Stimulated activated CD8-positive, alpha-beta memory T cell treated with anti-CD3 and anti-CD28 coated beads, Interleukin-15, amount 100 ng/mL, for 1 hour (primary cell): Measurements from ENCODE around the gene PSMC6.

Experiments used
- DNase-seq: peaks from one replicate; pipeline ENCODE4 v3.0.0-alpha.2; 2020; ENCODE audit warnings: low read depth

PSMC6 gene

DNA sequence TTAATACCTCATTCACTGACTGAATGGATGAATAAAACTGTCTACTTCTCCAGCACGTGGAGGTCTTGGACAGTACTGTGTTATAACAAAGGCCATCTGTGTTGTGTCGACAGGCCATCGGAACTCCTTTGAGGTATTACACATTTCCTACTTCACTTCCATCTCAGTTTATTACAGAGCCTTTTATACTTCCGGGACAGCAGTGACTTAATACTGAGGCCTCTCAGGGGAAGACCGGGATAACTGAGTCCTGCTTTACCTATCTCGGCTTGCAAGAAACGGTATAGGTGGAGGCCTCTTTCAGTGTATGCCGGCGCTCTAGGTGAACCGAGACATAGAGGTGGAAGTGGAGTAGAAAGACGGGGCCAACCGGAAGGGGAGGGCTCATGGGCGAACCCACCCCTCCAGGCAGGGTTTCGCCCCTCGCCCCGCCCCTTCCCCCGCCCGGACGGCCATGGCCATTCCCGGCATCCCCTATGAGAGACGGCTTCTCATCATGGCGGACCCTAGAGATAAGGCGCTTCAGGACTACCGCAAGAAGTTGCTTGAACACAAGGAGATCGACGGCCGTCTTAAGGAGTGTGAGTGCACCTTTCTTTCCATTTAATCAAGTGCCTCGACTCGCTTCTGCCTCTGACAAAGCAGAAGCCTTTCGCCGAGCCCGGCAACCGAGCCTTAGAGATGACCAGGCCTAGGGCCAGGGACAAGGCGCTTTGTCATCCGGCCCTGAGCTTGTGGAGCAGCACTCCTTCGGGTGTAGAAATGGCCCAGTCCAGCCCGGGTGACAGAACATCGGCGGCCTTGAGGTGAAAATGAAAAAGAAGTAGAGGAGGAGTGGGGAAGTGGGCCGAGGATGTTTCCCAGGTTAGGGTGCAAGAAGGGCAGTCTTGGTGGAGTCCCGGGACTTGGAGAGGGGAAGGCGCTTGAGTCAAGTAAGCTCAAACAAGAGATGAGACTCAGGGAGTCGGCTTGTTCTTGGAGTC is at the start of gene PSMC6:
TSS of gene PSMC6 (plus strand) at position 477 of the 983 bp plus-strand sequence. CDS start at position 497, 20 bp downstream.
- DNase-seq, result peak; percentile 93

GRCh38 chr14:52660325-52660724 is 46.7 kb upstream of the PSMC6 start:
- no peak for DNase-seq

DNA sequence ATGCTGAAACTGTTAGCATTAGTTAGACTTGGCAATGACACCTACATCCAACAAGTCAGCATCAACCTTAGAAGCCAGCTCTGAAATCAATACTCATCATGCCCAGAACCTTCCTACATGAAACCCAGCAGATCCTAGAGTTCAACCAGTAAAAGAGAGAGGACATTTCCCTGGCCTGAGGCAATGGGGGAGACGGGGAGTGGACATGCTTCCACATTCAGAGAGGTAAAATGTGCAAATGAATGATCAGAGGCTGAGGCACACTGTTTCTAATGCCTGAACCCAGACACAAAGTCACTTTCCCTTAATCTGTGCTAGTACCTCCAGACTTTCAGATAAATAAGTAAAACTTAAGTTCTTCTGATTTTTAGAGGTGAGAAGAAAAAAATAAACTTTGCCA is 46.2 kb upstream of the PSMC6 start:
- no peak for DNase-seq

DNA sequence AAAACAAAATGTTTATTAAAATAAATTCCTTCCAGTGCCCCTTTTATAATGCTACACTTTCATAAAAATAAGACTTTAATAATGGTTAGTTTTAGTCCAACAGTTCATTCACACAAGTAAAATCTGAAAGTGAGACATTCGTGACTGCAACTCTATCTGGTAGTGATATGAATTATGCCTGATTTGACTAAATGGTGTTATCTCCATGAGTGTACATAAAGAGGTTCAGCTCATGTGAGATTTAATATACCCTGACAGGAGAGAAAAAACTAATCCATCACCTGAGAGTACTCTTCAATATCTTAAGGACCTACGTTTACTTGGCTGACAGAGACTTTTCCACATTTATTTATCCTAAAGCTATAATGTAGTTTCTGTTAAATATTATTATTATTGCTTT is 45.7 kb upstream of the PSMC6 start:
- no peak for DNase-seq

- DNase-seq, result no peak
Measured at GRCh38 chr14:52663850-52664249, 43.1 kb upstream of the PSMC6 start.

GRCh38 chr14:52678591-52678990 is 28.4 kb upstream of the PSMC6 start:
- no peak for DNase-seq

GRCh38 chr14:52683985-52684520 is 22.9 kb upstream of the PSMC6 start:
- DNase-seq, result no peak

DNA sequence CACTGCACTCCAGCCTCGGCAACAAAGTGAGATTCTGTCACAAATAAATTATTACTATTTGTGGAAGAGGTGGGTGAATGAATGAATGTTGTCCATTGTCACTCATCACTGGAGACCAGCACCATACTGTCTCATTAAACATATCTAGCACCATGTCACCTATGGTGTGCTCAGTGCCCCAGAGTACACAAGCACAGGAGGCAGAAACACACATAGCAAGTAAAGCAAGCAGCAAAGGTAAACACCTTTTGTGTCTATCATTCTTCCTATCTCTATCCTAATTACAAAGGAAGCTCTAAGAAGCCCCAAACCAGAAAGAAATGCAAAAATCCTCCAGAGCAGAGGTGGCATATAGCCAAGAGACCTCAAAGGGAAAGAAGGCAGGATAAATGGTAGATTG is 20.8 kb upstream of the PSMC6 start:
- DNase-seq, result no peak

- no peak for DNase-seq
Measured at GRCh38 chr14:52690983-52691760, 15.8 kb upstream of the PSMC6 start.

DNA sequence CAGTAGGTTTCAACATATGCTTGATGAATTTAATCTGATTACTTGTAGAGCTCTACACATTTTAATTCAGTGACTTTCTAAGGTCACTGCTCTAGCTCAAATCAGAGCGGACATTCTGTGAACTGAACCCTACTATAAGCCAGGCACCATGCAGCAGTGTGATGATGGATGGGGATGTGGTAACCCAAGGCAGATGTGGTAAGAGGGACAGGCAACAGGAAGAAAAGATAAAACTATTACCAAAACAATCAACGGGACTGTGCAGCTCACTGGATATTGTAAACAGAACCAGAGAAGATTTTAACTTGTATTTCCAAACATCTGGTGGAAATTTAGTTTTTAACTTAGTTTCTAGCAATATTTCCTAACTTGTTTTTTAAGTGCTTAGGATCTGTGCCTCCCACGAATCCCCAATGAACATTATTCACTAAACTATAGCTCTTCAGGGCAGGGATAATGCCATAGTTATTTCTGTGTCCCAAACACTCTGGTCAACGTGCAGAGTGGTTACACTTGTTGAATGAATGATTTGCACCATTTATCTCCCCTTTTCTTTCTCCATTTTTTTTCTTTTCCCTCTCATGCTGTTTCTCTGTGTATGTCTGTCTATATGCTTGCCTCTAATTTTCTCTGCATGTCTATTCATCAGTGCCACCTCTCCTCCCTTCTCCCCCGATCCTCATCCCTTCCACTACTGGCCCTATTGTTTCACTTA is 14.6 kb upstream of the PSMC6 start:
- no peak for DNase-seq

- no peak for DNase-seq
Measured at GRCh38 chr14:52693036-52693435, 14.0 kb upstream of the PSMC6 start.

DNA sequence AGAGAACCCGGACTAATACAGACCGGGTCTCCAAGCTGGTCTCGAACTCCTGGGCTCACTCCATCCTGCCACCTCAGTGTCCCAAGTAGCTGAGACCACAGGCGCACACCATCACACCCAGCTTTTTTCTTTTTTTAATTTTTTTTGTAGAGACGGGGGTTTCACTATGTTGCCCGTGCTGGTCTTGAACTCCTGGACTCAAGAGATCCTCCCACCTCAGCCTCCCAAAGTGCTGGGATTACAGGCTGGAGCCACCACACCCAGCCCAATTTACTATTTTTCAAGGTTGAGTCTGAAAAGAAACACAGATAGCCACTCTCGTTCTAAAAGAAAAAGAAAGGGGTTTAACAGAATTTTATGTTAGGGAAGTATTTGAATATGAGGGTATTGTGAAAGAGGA is 13.5 kb upstream of the PSMC6 start:
- DNase-seq, result no peak

GRCh38 chr14:52694761-52695480 is 12.1 kb upstream of the PSMC6 start:
- DNase-seq, result peak; percentile 30

- DNase-seq, result peak; percentile 18
Measured at GRCh38 chr14:52695481-52696091, 11.4 kb upstream of the PSMC6 start, which contains the start of gene ERO1A. TSS of gene ERO1A (minus strand) at chr14:52695558. CDS start at chr14:52695481, 77 bp downstream.

GRCh38 chr14:52700701-52701172 is 6.3 kb upstream of the PSMC6 start:
- no peak for DNase-seq

DNA sequence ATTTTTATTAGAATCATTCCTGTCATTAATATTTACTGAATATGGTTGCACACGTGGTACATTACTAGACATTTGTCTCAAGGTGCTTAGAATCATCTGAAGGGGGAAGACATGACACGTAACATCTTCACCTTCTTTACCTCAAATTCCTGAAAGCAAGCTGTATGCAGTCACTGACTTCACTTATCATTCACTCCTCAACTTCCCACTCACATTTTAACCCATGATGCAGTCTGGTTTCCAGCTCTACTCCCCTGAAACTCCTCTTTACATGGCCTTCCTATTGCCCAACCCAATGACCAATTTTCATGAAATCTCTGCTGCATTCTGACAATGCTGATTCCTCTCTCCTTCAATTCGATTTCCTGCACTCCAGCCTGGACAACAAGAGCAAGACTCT is 5.8 kb upstream of the PSMC6 start:
- DNase-seq, result no peak

GRCh38 chr14:52703225-52703624 is 3.8 kb upstream of the PSMC6 start:
- no peak for DNase-seq

- DNase-seq, result no peak
Measured at GRCh38 chr14:52703664-52704063, 3.3 kb upstream of the PSMC6 start.

- no peak for DNase-seq
Measured at GRCh38 chr14:52706286-52706685, 714 bp upstream of the PSMC6 start.

- DNase-seq, result no peak
Measured at GRCh38 chr14:52711666-52712065, 4.7 kb downstream of the PSMC6 start.

- DNase-seq, result no peak
Measured at GRCh38 chr14:52716155-52716554, 9.2 kb downstream of the PSMC6 start.
